ENCODE results near the gene FBXO31.

GRCh38 chr16:87365021-87365713 lies 18.4 kb downstream of the FBXO31 start:
- TF ChIP-seq, protein P1, sequence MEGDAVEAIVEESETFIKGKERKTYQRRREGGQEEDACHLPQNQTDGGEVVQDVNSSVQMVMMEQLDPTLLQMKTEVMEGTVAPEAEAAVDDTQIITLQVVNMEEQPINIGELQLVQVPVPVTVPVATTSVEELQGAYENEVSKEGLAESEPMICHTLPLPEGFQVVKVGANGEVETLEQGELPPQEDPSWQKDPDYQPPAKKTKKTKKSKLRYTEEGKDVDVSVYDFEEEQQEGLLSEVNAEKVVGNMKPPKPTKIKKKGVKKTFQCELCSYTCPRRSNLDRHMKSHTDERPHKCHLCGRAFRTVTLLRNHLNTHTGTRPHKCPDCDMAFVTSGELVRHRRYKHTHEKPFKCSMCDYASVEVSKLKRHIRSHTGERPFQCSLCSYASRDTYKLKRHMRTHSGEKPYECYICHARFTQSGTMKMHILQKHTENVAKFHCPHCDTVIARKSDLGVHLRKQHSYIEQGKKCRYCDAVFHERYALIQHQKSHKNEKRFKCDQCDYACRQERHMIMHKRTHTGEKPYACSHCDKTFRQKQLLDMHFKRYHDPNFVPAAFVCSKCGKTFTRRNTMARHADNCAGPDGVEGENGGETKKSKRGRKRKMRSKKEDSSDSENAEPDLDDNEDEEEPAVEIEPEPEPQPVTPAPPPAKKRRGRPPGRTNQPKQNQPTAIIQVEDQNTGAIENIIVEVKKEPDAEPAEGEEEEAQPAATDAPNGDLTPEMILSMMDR (IDR thresholded peaks at IDR 0.05; ENCODE audit: low read length): no peak
- no peak for TF ChIP-seq EZH2 (IDR thresholded peaks at IDR 0.05; ENCODE audit: borderline replicate concordance, low read length)
